Pulmonary artery endothelial cell (primary cell): Measurements from ENCODE around the gene ADAM8. TPM values are rescaled to one million over a fixed set of nuclear protein-coding genes. Genes with fewer than 3 reads are reported as not detected.
"Not testable (repeated sequence)": the region's sequence is repeated elsewhere in the genome, so short reads cannot be mapped to it uniquely, and the experiment has no call there.

ENCODE experiments used
- DNase-seq: peaks from one replicate; pipeline ENCODE4 v3.0.0-alpha.2; 2011; ENCODE audit warnings: low read depth, low spot score
- total RNA-seq: library from RNA; depleted of rRNA; stranded (reverse); fragments of >200 nt; gene quantifications from 2 replicates; pipeline ENCODE4 v1.2.3, GENCODE V29; 2014

Gene ADAM8
- total RNA-seq, 1 donor from 2014 or later: 0.33 TPM

GRCh38 chr10:133249975-133250754 is 26.5 kb downstream of the ADAM8 start:
- DNase-seq: no peak

- DNase-seq: no peak
These were observed 27.4 kb downstream of the ADAM8 start for GRCh38 chr10:133249094-133249780.

- no peak for DNase-seq
These were observed 28.3 kb downstream of the ADAM8 start for GRCh38 chr10:133248334-133248715.

- no peak for DNase-seq
These were observed 28.9 kb downstream of the ADAM8 start for GRCh38 chr10:133247681-133248333.

- no peak for DNase-seq
These were observed 30.4 kb downstream of the ADAM8 start for GRCh38 chr10:133246236-133246626.

GRCh38 chr10:133245439-133246235 is 31.0 kb downstream of the ADAM8 start:
- no peak for DNase-seq

- DNase-seq: no peak
These were observed 33.1 kb downstream of the ADAM8 start for GRCh38 chr10:133243593-133243992.

- DNase-seq: no peak
These were observed 33.9 kb downstream of the ADAM8 start for GRCh38 chr10:133242611-133243356.

GRCh38 chr10:133241501-133242205 is 35.0 kb downstream of the ADAM8 start:
- DNase-seq: no peak

GRCh38 chr10:133239990-133240389 is 36.7 kb downstream of the ADAM8 start:
- DNase-seq: no peak

- no peak for DNase-seq
These were observed 38.2 kb downstream of the ADAM8 start for GRCh38 chr10:133238466-133238804.

GRCh38 chr10:133237588-133238465 is 38.8 kb downstream of the ADAM8 start, which contains the start of gene VENTX:
Gene VENTX (plus strand): TSS chr10:133237855. CDS start chr10:133237915, 60 bp downstream.
- no peak for DNase-seq

- DNase-seq: no peak
These were observed 39.5 kb downstream of the ADAM8 start for GRCh38 chr10:133237241-133237587.

- DNase-seq: no peak
These were observed 40.0 kb downstream of the ADAM8 start for GRCh38 chr10:133236401-133237240.

- no peak for DNase-seq
These were observed 40.7 kb downstream of the ADAM8 start for GRCh38 chr10:133235932-133236331.

- DNase-seq: no peak
These were observed 41.3 kb downstream of the ADAM8 start for GRCh38 chr10:133235265-133235855.

GRCh38 chr10:133234796-133235195 is 41.9 kb downstream of the ADAM8 start:
- DNase-seq: not testable (repeated sequence)
